HFF-Myc (cell line): ENCODE measurements around the gene SYNDIG1.

Experiments used
- DNase-seq: peaks from one replicate; pipeline ENCODE4 v3.0.0-alpha.2; 2011; ENCODE audit warnings: low read depth; ENCODE audit errors: extremely low read depth
- H3K4me3 ChIP-seq: replicated peaks from 2 replicates; pipeline ENCODE4 v1.5.1; 2011; ENCODE audit warnings: low read depth, mild to moderate bottlenecking, control low read depth, low read length
- TF ChIP-seq, protein P1 (sequence below): IDR thresholded peaks from 2 replicates; pipeline ENCODE4 v1.5.1; 2012; ENCODE audit warnings: mild to moderate bottlenecking, low read depth, low read length, control low read depth; ENCODE audit errors: missing control alignments

Gene SYNDIG1

DNA sequence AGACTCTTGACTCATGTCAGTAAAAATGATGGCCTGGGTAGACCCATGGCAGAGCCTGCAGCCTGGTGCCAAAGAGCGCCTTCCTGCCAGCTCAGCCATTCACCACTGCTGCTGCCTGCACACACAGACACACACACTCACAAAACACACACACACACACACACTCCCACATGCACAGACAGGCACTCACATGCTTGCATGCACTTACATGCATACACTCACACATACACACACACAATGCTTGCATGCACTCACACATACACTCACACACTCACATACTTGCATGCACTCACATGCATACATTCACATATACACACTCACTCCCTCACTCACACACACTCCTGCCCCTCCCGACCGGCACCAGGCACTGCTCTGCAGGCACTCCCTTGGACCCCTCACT, 18.0 kb upstream of the SYNDIG1 start:
- TF ChIP-seq, protein P1, sequence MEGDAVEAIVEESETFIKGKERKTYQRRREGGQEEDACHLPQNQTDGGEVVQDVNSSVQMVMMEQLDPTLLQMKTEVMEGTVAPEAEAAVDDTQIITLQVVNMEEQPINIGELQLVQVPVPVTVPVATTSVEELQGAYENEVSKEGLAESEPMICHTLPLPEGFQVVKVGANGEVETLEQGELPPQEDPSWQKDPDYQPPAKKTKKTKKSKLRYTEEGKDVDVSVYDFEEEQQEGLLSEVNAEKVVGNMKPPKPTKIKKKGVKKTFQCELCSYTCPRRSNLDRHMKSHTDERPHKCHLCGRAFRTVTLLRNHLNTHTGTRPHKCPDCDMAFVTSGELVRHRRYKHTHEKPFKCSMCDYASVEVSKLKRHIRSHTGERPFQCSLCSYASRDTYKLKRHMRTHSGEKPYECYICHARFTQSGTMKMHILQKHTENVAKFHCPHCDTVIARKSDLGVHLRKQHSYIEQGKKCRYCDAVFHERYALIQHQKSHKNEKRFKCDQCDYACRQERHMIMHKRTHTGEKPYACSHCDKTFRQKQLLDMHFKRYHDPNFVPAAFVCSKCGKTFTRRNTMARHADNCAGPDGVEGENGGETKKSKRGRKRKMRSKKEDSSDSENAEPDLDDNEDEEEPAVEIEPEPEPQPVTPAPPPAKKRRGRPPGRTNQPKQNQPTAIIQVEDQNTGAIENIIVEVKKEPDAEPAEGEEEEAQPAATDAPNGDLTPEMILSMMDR: no peak
- no peak overlapping the region for H3K4me3 ChIP-seq
- no peak for DNase-seq

DNA sequence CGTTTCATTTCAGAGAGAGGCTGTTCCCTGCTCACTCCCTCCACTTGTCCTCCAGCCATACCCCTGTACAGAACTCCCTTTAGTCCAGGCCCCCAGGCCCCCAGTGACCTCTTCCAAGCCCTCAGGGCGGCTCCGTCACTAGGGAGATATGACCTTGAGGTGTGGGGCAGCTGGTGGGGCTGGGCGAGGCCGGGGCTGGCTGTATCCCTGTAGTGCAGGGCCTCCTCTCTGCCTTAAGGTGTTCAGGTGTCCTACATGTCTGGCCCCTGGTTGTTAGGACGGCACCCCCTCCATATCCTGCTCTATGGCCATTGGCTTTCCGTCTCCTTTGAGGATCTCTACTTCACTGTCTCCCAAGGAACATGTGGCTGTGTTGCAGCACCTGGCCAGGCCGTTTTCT, 17.4 kb upstream of the SYNDIG1 start:
- no peak overlapping the region for H3K4me3 ChIP-seq
- no peak for DNase-seq
- TF ChIP-seq, protein P1: no peak

DNA sequence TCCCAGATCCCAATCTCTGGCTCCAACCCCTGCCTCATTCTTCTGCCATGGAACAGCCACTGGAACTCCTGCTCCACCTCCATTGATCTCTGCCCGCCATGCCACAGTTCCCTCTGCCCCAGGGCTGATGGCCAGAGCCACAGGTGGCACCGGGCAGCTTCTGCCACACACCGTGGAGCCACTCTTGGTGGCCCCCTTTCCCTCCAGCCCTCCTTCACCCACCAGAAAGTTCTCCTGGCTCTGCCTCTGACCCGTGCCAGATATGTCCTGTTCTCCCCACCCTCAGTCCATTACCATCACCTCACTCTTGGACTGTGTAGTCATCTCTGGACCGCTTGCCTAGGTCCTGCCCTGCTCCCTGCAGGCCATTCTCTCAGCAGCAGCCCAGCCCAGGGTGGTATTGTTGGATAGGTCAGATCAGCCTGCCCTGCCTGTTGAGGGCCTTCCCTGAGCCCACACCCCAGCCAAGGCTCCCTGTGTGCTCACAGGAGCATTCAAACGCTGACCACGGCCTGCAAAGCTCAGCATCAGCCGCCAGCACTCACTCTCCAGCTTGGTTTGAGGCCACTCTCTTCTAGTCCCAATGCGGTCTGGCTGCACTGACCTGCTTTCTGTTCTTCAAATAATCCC, 16.8 kb upstream of the SYNDIG1 start:
- no peak overlapping the region for H3K4me3 ChIP-seq
- TF ChIP-seq, protein P1: no peak
- DNase-seq: no peak

DNA sequence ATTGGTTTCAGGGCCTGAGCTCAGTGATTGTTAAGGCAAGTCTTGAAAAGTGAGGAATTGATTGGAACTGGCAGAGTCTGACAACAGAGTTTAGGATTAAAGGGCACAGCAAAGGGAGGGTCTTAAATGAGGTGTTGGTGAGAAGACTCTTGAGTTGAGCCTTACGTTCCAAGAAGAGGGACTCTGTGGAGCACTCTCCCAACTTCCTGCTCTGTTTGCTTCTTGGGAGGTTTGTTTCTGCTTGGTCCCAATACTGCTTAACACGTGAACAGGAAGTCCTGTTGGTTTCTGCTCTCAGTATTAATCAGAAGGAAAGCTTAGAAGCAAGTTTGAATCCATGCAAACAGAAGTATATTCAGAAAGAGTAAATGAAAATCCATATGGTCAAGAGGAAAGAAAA, 15.6 kb upstream of the SYNDIG1 start:
- TF ChIP-seq, protein P1: no peak
- DNase-seq: no peak

DNA sequence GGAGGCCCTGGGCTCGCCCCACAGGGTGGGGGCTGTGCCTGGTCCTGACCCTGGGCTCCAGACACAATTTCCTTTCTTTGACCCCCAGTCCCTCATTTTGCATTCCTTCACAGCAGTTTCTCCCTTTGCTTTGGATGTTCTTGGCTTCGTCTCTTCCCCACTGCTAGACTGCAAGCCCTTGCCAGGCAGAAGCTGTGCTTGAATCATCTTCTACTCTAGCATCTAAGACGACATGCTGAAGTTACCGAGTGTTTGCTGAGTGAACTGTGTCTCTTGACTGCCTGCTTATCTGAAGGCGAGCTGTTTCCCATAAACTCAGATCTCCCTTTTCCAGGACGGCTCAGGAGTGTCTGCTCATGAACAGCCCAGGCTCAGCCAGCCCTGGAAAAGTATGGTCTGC, 14.3 kb upstream of the SYNDIG1 start:
- TF ChIP-seq, protein P1: no peak
- no peak for DNase-seq
- H3K4me3 ChIP-seq: no peak overlapping the region

More for the DNA sequence above, 15.6 kb upstream of the SYNDIG1 start:
- H3K4me3 ChIP-seq: no peak overlapping the region

DNA sequence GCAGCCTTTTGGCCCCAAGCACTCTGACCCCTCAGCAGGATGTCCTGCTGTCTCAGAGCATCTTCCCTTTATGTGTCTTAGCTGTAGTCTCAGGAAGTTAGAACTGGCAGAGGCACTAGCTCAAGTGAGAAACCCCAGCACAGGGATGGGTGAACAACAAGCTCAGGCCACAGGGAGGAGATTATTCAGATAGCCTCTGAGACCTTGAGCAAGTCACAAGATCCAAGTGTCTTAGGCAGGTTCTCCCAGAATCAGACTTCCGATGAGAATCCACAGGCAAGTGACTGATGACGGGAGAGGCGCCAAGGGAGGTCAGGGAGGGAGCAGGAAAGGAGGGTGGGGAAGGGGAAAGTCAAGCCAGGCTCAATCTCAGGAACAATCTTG, 13.0 kb upstream of the SYNDIG1 start:
- no peak for DNase-seq
- TF ChIP-seq, protein P1: no peak

DNA sequence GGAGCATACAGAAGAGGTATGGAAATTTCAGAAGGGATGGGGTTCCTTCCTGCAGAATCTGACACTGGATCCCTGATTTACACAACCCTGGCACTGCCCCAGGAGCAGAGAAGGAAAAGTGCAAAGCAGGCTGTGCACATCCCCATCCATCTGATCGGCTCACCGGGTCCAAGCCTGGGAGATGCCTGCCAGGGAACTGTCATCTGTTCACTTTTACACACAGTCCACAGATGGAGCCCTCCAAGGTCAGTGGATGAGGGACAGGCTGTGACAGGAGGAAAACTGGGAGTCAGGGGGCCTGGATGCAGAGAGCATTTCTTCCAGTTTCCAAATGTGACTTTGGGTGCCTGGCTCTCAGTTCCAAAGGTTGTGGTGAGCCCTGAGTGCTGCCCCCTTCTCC, 11.0 kb upstream of the SYNDIG1 start:
- no peak for DNase-seq
- TF ChIP-seq, protein P1: no peak
- no peak overlapping the region for H3K4me3 ChIP-seq

More for the DNA sequence above, 13.0 kb upstream of the SYNDIG1 start:
- no peak overlapping the region for H3K4me3 ChIP-seq
